GM23248 (cell line): ENCODE results near the gene M1AP. TPM values are rescaled to one million over a fixed set of nuclear protein-coding genes. Genes with fewer than 3 reads are reported as not detected.

Source experiments
- DNase-seq: peaks from one replicate; pipeline ENCODE4 v3.0.0-alpha.2; 2015
- H2AFZ ChIP-seq: fragments of 200-600 bp; sonication (generic); 2 replicates; pipeline ENCODE4 v1.6.1; 2016; ENCODE audit warnings: antibody characterized with exemption
- H3F3A ChIP-seq: fragments of 200-600 bp; sonication (generic); 2 replicates; pipeline ENCODE4 v1.6.1; 2016; ENCODE audit warnings: mild to moderate bottlenecking, antibody characterized with exemption, mixed run types; ENCODE audit not compliant: insufficient read depth
- H3K27ac ChIP-seq: fragments of 200-600 bp; sonication (generic); 2 replicates; pipeline ENCODE4 v1.5.1; 2016; ENCODE audit warnings: mild to moderate bottlenecking
- H3K27me3 ChIP-seq: fragments of 200-600 bp; sonication (generic); replicated peaks from 2 replicates; pipeline ENCODE4 v1.6.1; 2016; ENCODE audit warnings: mild to moderate bottlenecking; ENCODE audit not compliant: insufficient read depth
- H3K36me3 ChIP-seq: fragments of 200-600 bp; sonication (generic); 2 replicates; pipeline ENCODE4 v1.6.1; 2016; ENCODE audit warnings: low read depth, mild to moderate bottlenecking
- H3K4me1 ChIP-seq: fragments of 200-600 bp; sonication (generic); 2 replicates; pipeline ENCODE4 v1.6.1; 2016; ENCODE audit warnings: mild to moderate bottlenecking; ENCODE audit not compliant: insufficient read depth
- H3K4me2 ChIP-seq: fragments of 200-600 bp; sonication (generic); one replicate; pipeline ENCODE4 v1.6.1; 2016; ENCODE audit warnings: mild to moderate bottlenecking; ENCODE audit not compliant: unreplicated experiment
- H3K4me3 ChIP-seq: fragments of 200-600 bp; sonication (generic); 2 replicates; pipeline ENCODE4 v1.5.1; 2016; ENCODE audit warnings: mild to moderate bottlenecking
- H3K79me2 ChIP-seq: fragments of 200-600 bp; sonication (generic); 2 replicates; pipeline ENCODE4 v1.6.1; 2016; ENCODE audit warnings: mild to moderate bottlenecking; ENCODE audit not compliant: insufficient read depth
- H3K9ac ChIP-seq: fragments of 200-600 bp; sonication (generic); 2 replicates; pipeline ENCODE4 v1.6.1; 2016; ENCODE audit warnings: mild to moderate bottlenecking
- H3K9me2 ChIP-seq: fragments of 200-600 bp; sonication (generic); 2 replicates; pipeline ENCODE4 v1.6.1; 2016; ENCODE audit warnings: mixed run types, mild to moderate bottlenecking, moderate library complexity; ENCODE audit not compliant: insufficient read depth
- H3K9me3 ChIP-seq: fragments of 200-600 bp; sonication (generic); one replicate; pipeline ENCODE4 v1.6.1; 2017; ENCODE audit warnings: low read depth
- H4K20me1 ChIP-seq: fragments of 200-600 bp; sonication (generic); 2 replicates; pipeline ENCODE4 v1.6.0; 2016; ENCODE audit not compliant: insufficient read depth
- EZH2 ChIP-seq: fragments of 200-600 bp; sonication (generic); IDR thresholded peaks from 2 replicates; pipeline ENCODE4 v1.6.1; 2018; ENCODE audit warnings: antibody characterized with exemption, mild to moderate bottlenecking; ENCODE audit not compliant: insufficient read depth, poor library complexity, severe bottlenecking
- EZH2phosphoT487 ChIP-seq: fragments of 200-600 bp; sonication (generic); IDR thresholded peaks from 2 replicates; pipeline ENCODE4 v1.6.1; 2018; ENCODE audit warnings: antibody characterized with exemption, moderate library complexity, mild to moderate bottlenecking, low read depth; ENCODE audit not compliant: insufficient read depth
- WGBS, 2 experiments: methylation state at CpG; one replicate each; pipeline ENCODE4 v1.1.6; 2015 to 2017; ENCODE audit warnings: low lambda C conversion rate in 2 of 2, low coverage in 1 of 2; ENCODE audit errors: missing lambda C conversion rate in 2 of 2; 5-methylcytosine and 5-hydroxymethylcytosine counted together
- in situ Hi-C: fragments of 300-500 bp; cut with MboI; formaldehyde crosslinking; loops from 2 replicates; pipeline ENCODE4 v1.15.0; 2020
- polyA plus RNA-seq: library from polyadenylated mRNA; unstranded; fragments of >200 nt; fragmentation: Nextera tagmentation; extraction: Ambion mirVana; gene quantifications from 2 replicates; pipeline ENCODE4 v1.2.1, GENCODE V29; 2016
- total RNA-seq: library from RNA; depleted of rRNA; stranded (reverse); fragments of >200 nt; shearing (Covaris generic); gene quantifications from 2 replicates; pipeline ENCODE4 v1.2.3, GENCODE V29; 2014; rRNA removed

Gene M1AP
- total and polyA plus RNA-seq, 2 experiments from 2014 or later: 0.18 to 1.5 TPM

GRCh38 chr2:74512744-74513604, 135.2 kb downstream of the M1AP start:
- TF ChIP-seq EZH2 (no peak), EZH2phosphoT487 (0 out of 2 replicates have a peak, but pooled peaks have one; percentile 1)
- Histone ChIP-seq H3K27ac (no peak overlapping the region), H3K9me3 (no peaks in the 10 kb centered on the region), H3K79me2 (no peaks in the 10 kb centered on the region), H3K4me2 (no peak overlapping the region), H3K9me2 (no peaks in the 10 kb centered on the region), H3K4me1 (no peaks in the 10 kb centered on the region), H3K9ac (no peak overlapping the region), H2AFZ (no peak overlapping the region), H3K27me3 (peaks cover 64% of the 10 kb centered on the region), H3F3A (no peaks in the 10 kb centered on the region), H4K20me1 (no peaks in the 10 kb centered on the region), H3K36me3 (no peaks in the 10 kb centered on the region), H3K4me3 (no peak overlapping the region)
- 9 to 18% methylated on average over 15 to 30 of the region's 36 CpGs for WGBS, 2 experiments
- in situ Hi-C loops: no loop called here
- DNase-seq: no peak

DNA sequence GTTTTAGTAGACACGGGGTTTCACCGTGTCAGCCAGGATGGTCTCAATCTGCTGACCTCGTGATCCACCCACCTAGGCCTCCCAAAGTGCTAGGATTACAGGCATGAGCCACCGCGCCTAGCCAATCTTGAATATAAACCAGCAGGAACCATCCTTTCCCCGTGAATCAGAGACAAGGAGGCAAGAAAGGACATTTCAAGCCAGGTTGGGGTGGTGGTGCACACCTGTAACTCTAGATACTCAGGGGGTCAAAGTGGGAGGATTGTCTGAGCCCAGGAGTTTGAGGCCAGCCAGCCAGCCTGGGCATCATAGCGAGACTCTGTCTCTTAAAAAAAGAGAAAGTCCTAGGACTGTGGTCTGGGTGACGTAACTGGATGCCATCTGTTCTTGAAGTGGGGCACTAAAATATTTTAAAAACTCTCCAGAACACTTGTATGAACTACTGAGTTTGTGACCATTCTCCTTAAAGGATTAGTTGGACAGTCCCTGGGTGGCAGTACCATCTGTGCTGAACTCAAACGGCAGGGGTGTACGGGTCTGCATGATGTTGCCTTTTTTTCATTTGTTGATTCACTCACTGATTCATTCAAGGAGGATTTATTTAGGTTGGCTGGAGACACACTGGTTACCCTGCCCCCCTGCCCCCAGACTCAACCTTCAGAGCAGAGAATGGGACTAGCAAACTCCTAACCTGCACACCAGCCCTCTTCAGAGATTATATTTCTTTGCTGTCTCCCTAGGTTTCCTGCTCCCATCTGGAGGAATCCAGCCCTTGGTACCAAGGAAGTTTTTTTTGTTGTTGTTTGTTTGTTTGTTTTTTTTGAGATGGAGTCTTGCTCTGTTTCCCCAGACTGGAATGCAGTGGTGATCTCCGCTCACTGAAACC, 136.8 kb downstream of the M1AP start:
- Histone ChIP-seq H3K9ac (no peak overlapping the region), H3K27me3 (peaks cover 48% of the 10 kb centered on the region), H3K27ac (no peak overlapping the region), H3K9me3 (no peaks in the 10 kb centered on the region), H3K4me3 (no peak overlapping the region), H3K9me2 (no peaks in the 10 kb centered on the region), H3K4me2 (no peak overlapping the region), H4K20me1 (no peaks in the 10 kb centered on the region), H3F3A (0 out of 2 replicates have a peak, but pooled peaks cover 6% of the 10 kb centered on the region), H2AFZ (no peak overlapping the region), H3K79me2 (peaks cover 8% of the 10 kb centered on the region), H3K36me3 (no peaks in the 10 kb centered on the region), H3K4me1 (peaks cover 5% of the 10 kb centered on the region)
- in situ Hi-C loops: no loop called here
- peak; percentile 48 for DNase-seq
- TF ChIP-seq EZH2phosphoT487 (no peak), EZH2 (no peak)
- WGBS, 2 experiments: 42 to 43% methylated on average over 11 of the region's 11 CpGs

- H3K79me2 ChIP-seq: peaks cover 19% of the 10 kb centered on the region
- no peaks in the 10 kb centered on the region for H3K9me3 ChIP-seq
- no peaks in the 10 kb centered on the region for H3K9me2 ChIP-seq
- H3K27me3 ChIP-seq: peaks cover 37% of the 10 kb centered on the region
- H4K20me1 ChIP-seq: no peaks in the 10 kb centered on the region
- TF ChIP-seq EZH2phosphoT487 (no peak), EZH2 (no peak)
- H3K27ac ChIP-seq: no peak overlapping the region
- H3K4me2 ChIP-seq: no peak overlapping the region
- H3F3A ChIP-seq: 0 out of 2 replicates have a peak, but pooled peaks cover 6% of the 10 kb centered on the region
- H3K4me3 ChIP-seq: no peak overlapping the region
- no peak overlapping the region for H3K9ac ChIP-seq
- H2AFZ ChIP-seq: no peak overlapping the region
- 92 to 100% methylated on average over 4 of the region's 4 CpGs for WGBS, 2 experiments
- in situ Hi-C loops: no loop called here
- DNase-seq: no peak
- no peaks in the 10 kb centered on the region for H3K36me3 ChIP-seq
- peaks cover 16% of the 10 kb centered on the region for H3K4me1 ChIP-seq
Observed at GRCh38 chr2:74510272-74510671, 137.9 kb downstream of the M1AP start.

DNA sequence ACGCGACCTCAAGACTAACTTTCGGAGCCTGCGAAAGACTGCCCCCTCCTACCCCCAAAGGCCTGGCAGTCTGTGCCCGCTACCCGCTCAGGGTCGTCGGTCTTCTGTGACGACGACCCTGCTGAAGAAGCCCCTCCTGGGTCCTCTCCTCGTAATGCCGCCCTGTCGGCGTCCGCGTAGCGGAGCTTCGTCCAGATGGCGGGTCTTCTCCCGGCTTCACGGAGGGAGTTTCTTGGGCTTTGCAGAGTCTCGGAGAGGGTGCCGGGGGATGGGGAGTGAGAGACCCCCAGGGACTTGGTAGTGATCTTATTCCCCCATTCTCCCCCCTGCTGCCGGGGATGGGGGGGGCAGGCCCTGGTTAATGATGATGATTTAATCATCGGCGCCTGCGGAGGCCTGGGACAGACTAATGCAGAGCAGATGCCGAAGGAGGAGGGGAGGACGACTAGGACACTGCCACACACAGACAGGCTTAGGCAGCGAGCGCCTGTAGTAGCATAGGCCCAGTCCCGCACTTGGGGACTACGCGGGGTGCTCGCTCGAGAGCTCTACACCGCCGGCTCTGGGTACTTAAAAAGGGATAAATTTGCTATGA, 140.1 kb downstream of the M1AP start:
- Histone ChIP-seq H3K9me3 (no peaks in the 10 kb centered on the region), H3K4me2 (peak overlapping the region; percentile 94)
- no peak for TF ChIP-seq EZH2phosphoT487
- TF ChIP-seq EZH2: no peak

More for the DNA sequence above, 140.1 kb downstream of the M1AP start:
- WGBS, 2 experiments: 5 to 6% methylated on average over 38 of the region's 38 CpGs
- peak overlapping the region; percentile 96 for H3K27ac ChIP-seq
- no peaks in the 10 kb centered on the region for H3K36me3 ChIP-seq
- peaks cover 14% of the 10 kb centered on the region for H3K27me3 ChIP-seq
- peak overlapping the region; percentile 92 for H3K9ac ChIP-seq
- H3K4me3 ChIP-seq: peak overlapping the region; percentile 90
- peak; percentile 91 for DNase-seq
- H3K9me2 ChIP-seq: no peaks in the 10 kb centered on the region
- H4K20me1 ChIP-seq: no peaks in the 10 kb centered on the region
- in situ Hi-C loops: no loop called here
- H2AFZ ChIP-seq: peak overlapping the region; percentile 94
- H3F3A ChIP-seq: peaks cover 18% of the 10 kb centered on the region
- peaks cover 23% of the 10 kb centered on the region for H3K4me1 ChIP-seq
- peaks cover 26% of the 10 kb centered on the region for H3K79me2 ChIP-seq

Other genes with a start within 250 kb of the M1AP start
- gene C2orf81, start 226.7 kb downstream of the M1AP start, total RNA-seq: 1.6 and 3.5 TPM in 2 replicates
- gene C2orf81, start 226.7 kb downstream of the M1AP start, polyA plus RNA-seq: 6.0 TPM in 2 replicates
- gene WDR54, start 226.6 kb downstream of the M1AP start, total RNA-seq: 33.4 and 45.0 TPM in 2 replicates
- gene WDR54, start 226.6 kb downstream of the M1AP start, polyA plus RNA-seq: 50.8 and 53.3 TPM in 2 replicates
- 13.5 and 17.5 TPM in 2 replicates for gene RTKN, start 206.4 kb downstream of the M1AP start, total RNA-seq
- gene RTKN, start 206.4 kb downstream of the M1AP start, polyA plus RNA-seq: 13.0 and 14.5 TPM in 2 replicates
- gene INO80B, start 193.2 kb downstream of the M1AP start, total RNA-seq: 10.9 and 32.5 TPM in 2 replicates
- gene INO80B, start 193.2 kb downstream of the M1AP start, polyA plus RNA-seq: 3.8 and 4.9 TPM in 2 replicates
- 37.9 and 58.7 TPM in 2 replicates for gene WBP1, start 189.9 kb downstream of the M1AP start, total RNA-seq
- 42.4 and 47.1 TPM in 2 replicates for gene WBP1, start 189.9 kb downstream of the M1AP start, polyA plus RNA-seq
- gene MOGS, start 182.9 kb downstream of the M1AP start, total RNA-seq: 55.7 and 58.6 TPM in 2 replicates
- gene MOGS, start 182.9 kb downstream of the M1AP start, polyA plus RNA-seq: 14.5 and 16.8 TPM in 2 replicates
- gene MRPL53, start 175.7 kb downstream of the M1AP start, total RNA-seq: 14.8 and 18.5 TPM in 2 replicates
- gene MRPL53, start 175.7 kb downstream of the M1AP start, polyA plus RNA-seq: 69.2 and 71.0 TPM in 2 replicates
- 5.1 and 12.8 TPM in 2 replicates for gene CCDC142, start 165.3 kb downstream of the M1AP start, total RNA-seq
- gene CCDC142, start 165.3 kb downstream of the M1AP start, polyA plus RNA-seq: 6.4 and 6.8 TPM in 2 replicates
- gene TTC31, start 165.2 kb downstream of the M1AP start, total RNA-seq: 15.9 and 17.7 TPM in 2 replicates
- gene TTC31, start 165.2 kb downstream of the M1AP start, polyA plus RNA-seq: 14.2 and 20.4 TPM in 2 replicates
- 0.38 and 4.6 TPM in 2 replicates for gene LBX2, start 148.7 kb downstream of the M1AP start, total RNA-seq
- 0.87 and 1.1 TPM in 2 replicates for gene LBX2, start 148.7 kb downstream of the M1AP start, polyA plus RNA-seq
- 15.6 and 24.1 TPM in 2 replicates for gene PCGF1, start 140.6 kb downstream of the M1AP start, total RNA-seq
- gene PCGF1, start 140.6 kb downstream of the M1AP start, polyA plus RNA-seq: 23.5 and 24.8 TPM in 2 replicates
- gene TLX2, start 133.9 kb downstream of the M1AP start, total RNA-seq: not detected in 2 replicates
- gene TLX2, start 133.9 kb downstream of the M1AP start, polyA plus RNA-seq: not detected in 2 replicates
- gene DQX1, start 122.1 kb downstream of the M1AP start, total RNA-seq: not detected in 2 replicates
- gene DQX1, start 122.1 kb downstream of the M1AP start, polyA plus RNA-seq: not detected in 2 replicates
- 114 and 119 TPM in 2 replicates for gene AUP1, start 118.6 kb downstream of the M1AP start, total RNA-seq
- gene AUP1, start 118.6 kb downstream of the M1AP start, polyA plus RNA-seq: 119 and 122 TPM in 2 replicates
- 23.0 and 35.2 TPM in 2 replicates for gene HTRA2, start 118.4 kb downstream of the M1AP start, total RNA-seq
- gene HTRA2, start 118.4 kb downstream of the M1AP start, polyA plus RNA-seq: 33.6 and 34.0 TPM in 2 replicates
- 52.4 and 56.9 TPM in 2 replicates for gene LOXL3, start 94.4 kb downstream of the M1AP start, total RNA-seq
- 55.2 and 57.2 TPM in 2 replicates for gene LOXL3, start 94.4 kb downstream of the M1AP start, polyA plus RNA-seq
- gene DOK1, start 93.6 kb downstream of the M1AP start, total RNA-seq: 32.2 and 40.3 TPM in 2 replicates
- gene DOK1, start 93.6 kb downstream of the M1AP start, polyA plus RNA-seq: 32.6 and 36.2 TPM in 2 replicates
- gene SEMA4F, start 5.9 kb upstream of the M1AP start, total RNA-seq: 4.2 and 15.6 TPM in 2 replicates
- gene SEMA4F, start 5.9 kb upstream of the M1AP start, polyA plus RNA-seq: 5.6 and 5.9 TPM in 2 replicates
- 21.9 and 24.2 TPM in 2 replicates for gene HK2, start 185.8 kb upstream of the M1AP start, total RNA-seq
- gene HK2, start 185.8 kb upstream of the M1AP start, polyA plus RNA-seq: 23.9 and 25.3 TPM in 2 replicates